VCaP (cell line): Measurements from ENCODE around the gene NME3.
A peak's percentile ranks its signal among the peaks of the same experiment; 100 is the strongest.

Experiments
- H3K27ac ChIP-seq: fragments of 450-650 bp; 2 replicates; pipeline ENCODE4 v1.5.1; 2017
- TF ChIP-seq, protein P1 (sequence below): fragments of 450-650 bp; conservative IDR thresholded peaks from 2 replicates; pipeline ENCODE4 v1.5.1; 2017; ENCODE audit warnings: mild to moderate bottlenecking, moderate library complexity

NME3 gene

DNA sequence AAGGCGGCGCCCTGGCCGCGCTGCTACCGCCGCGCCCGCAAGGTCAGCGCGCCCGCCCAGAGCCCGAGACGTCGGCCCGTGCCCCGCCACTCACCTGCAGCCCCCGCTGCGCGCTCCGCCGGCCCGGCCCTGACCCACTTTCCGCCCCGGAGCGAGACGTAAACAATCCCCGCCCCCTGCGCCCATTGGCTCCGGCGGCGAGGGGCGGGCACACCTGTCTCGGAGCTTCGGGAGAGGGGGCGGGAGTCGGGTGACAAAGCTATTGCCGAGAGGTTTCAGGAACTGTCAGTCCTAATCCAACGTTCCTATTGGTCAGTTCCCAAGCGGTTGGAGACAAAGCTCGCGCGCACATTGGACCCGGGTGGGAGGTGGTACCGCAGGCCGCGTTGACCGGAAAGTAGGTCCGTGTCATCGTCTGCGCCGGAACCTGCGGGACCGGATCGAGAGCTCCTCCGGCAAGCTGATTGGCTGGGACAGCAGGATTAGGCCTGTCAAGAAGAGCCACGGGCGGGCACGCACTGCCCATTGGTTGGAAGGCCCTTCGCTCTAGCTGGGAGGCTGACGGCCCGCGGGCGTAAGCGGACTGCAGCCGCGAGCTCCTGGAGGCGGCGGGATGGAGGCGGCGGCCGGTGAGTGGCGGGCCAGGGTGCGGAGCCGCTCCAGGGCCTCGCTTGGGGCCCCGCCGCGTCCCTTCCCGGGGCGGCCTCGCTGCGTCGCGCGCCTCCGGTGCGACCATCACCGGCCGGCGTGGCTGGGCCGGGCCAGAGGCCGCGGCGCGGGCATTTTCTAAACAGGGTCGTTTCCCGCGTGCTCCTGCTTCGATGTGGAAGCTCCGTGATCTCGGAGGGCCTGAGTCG is 11.3 kb upstream of the NME3 start, which contains the start of the genes NUBP2 and SPSB3:
Gene NUBP2 (plus strand): TSS at position 553 of the 857 bp plus-strand sequence. CDS start 61 bp downstream, at position 614.
Gene SPSB3 (minus strand): TSS at position 164 of the 857 bp plus-strand sequence. CDS start 1,088 bp downstream, outside the sequence.
- TF ChIP-seq, protein P1, sequence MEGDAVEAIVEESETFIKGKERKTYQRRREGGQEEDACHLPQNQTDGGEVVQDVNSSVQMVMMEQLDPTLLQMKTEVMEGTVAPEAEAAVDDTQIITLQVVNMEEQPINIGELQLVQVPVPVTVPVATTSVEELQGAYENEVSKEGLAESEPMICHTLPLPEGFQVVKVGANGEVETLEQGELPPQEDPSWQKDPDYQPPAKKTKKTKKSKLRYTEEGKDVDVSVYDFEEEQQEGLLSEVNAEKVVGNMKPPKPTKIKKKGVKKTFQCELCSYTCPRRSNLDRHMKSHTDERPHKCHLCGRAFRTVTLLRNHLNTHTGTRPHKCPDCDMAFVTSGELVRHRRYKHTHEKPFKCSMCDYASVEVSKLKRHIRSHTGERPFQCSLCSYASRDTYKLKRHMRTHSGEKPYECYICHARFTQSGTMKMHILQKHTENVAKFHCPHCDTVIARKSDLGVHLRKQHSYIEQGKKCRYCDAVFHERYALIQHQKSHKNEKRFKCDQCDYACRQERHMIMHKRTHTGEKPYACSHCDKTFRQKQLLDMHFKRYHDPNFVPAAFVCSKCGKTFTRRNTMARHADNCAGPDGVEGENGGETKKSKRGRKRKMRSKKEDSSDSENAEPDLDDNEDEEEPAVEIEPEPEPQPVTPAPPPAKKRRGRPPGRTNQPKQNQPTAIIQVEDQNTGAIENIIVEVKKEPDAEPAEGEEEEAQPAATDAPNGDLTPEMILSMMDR = no peak
- peak within 1 kb of the TSS; percentile 77 for H3K27ac ChIP-seq

DNA sequence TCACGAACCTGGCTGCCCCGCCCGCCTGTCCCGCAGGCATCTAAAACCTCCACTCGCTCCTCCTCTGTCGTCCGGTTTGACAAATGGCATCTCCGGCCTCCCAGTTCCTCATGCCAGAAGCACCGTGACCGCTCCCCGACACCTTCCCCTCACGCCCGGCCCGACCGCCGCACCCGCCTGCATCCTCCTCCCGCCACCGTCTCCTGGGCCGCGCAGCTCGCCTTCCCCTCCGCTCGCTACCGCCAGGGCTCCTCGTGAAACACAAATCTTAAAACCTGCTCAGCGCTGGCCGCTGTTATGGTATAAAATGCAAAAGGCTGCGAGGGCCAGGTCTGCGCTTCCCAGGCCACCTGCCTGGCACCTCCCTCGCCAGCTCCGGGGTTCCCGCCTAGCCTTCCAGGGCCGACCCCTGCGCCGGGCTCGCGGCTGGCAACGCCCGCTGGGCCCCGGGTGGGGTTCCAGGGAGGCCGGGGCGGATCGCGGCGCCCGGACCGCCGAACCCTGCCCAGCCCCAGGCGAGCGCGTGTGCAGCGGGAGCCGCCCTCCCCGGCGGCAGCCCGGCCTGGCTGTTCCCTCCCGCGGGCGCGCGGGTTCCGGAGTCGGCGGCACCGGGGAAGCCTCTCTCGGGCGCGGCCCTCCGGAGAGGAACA is 10.5 kb upstream of the NME3 start:
- TF ChIP-seq, protein P1 = no peak
- peak overlapping the region; percentile 77 for H3K27ac ChIP-seq

DNA sequence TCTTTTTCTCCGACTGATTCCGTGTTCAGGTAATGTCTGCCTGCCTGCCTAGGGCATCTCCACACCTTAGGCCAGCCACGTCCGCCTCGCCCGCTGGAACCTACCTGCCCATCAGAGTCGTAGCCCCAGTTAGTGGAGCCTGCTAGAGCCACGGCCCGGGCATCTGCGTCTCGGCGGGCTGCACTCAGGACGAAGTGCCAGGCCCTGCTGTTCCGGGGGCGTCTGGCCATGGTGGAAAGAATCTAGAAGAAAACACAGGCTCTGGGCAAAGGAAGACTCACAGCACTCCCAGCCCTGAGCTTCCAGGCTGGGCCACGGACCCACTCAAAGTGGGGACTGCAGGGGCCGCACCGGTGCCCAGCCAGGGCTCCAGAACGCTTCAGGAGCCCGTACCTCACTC is 9.9 kb upstream of the NME3 start:
- TF ChIP-seq, protein P1 = no peak
- H3K27ac ChIP-seq = peak overlapping the region; percentile 77

DNA sequence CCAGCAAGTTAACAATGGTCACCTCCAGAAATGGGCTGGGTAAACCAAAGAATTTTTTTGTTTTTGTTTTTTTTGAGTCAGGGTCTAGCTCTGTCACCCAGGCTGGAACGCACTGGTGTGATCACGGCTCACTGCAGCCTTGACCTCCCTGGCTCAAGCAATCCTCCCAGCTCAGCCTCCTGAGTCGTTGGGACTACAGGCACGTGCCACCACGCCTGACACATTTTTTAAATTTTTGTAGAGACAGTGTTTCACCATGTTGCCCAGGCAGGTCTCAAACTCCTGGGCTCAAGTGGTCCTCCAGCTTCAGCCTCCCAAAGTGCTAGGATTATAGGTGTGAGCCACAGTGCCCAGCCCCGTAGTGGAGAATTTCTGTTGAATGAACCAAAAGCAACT is 9.3 kb upstream of the NME3 start:
- TF ChIP-seq, protein P1 = no peak
- peak overlapping the region; percentile 77 for H3K27ac ChIP-seq

DNA sequence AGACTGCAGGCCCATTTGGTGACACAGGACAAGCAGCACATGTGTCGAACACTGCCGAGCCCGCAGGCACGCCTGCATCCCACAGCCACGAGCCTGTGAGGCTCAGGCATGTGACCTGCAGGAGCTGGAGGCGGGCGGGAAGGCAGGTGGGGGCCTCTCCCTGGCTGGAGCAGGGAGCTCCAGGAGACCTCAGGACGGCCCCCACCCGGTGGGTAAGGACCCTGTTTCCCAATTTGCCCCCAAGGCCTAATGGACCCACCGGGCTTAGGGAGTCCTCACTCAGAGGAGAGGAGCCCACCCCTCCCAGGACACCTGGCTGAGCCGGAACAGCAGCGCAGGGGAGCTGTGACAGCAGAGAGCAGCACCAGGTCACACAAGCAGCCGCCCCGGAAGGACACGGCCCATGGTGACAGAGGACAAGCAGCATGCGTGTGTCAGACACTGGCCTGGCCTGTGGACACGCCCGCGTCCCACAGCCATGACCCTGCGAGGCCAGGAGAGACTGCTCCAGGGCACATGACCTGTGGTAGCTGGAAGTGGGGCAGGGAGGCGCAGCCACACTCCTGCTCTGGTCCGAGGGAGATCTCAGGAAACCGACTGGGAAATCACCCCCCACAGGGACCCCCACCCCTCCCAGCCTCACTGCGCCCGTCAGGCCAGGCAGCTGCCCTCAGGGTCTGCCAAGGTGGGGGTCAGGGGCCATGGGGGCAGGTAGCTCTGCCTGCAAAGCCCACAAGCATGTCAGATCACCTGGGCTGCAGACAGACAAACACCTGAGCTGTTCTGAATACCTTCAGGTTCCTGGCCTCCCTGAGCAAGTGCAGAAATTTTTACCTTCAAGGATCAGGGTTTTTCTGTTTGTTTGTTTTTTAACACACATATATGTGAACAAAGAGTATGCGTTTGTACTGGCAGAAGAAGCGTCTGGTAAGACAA is 8.7 kb upstream of the NME3 start:
- peak overlapping the region; percentile 77 for H3K27ac ChIP-seq
- TF ChIP-seq, protein P1 = no peak

DNA sequence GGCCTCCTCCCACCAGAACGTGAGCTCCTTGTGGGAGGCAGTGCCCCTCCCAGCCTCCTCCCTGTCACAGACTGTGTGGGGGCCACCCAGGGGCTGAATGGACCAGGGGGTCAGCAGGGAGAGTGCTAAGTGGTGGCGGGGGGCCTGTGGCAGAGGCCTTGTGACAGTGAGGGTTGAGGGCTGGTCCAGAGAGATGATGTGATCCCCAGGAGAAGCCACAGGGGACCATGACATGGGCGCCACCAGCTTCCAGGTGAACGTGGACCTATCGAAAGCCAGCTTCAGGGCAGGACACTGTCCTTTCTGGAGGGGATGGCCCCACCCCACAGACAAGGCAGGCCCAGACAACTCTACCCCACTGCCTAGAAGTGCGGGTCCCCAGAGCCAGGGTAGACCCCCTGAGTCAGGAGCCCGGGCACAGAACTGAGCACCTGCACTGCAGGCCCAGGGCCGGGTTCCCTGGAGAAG is 7.9 kb upstream of the NME3 start:
- TF ChIP-seq, protein P1 = no peak
- peak overlapping the region; percentile 77 for H3K27ac ChIP-seq
